ENCODE results near the gene STARD3. TPM values are rescaled to one million over a fixed set of nuclear protein-coding genes. Genes with fewer than 3 reads are reported as not detected.

Gene STARD3
- total RNA-seq, 1 experiment from 2014 or later, result 44.8 TPM

DNA sequence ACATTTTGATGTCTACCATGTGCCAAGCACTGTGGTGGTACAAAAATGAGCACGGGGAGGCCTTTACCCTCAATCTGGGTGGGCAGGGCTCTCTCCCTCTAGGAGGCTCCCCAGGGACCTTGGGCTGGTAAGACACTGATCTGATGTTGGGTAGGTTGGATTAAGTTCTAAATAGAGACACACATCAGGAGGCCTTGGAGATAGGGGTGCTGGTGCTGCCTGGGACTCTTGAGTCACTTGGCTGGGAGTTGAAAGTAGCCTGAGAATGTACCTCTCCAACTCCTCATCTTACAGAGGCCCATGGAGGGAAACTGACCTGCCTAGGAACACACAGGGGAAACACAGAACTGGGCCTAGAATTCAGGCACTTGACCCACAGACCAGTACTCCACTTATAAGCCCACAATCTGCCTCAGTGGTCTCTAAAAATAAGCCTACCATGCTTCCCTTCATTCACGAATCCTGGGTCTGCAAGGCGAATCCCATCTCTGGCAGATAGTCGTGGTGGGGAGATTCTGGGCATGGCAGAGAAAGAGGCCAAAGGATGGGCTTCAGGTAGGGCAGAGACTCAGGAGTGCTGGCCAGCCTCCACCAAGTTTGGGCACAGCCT is 27.4 kb upstream of the STARD3 start:
- H3K4me1 ChIP-seq (ENCODE audit: control insufficient read depth, insufficient read depth, low read length), result no peaks in the 10 kb centered on the region
- H3K9me3 ChIP-seq (ENCODE audit: control insufficient read depth, insufficient read depth, low read depth, low read length), result no peaks in the 10 kb centered on the region
- no peak for TF ChIP-seq POLR2AphosphoS5 (IDR thresholded peaks at IDR 0.05; ENCODE audit: low read depth, low read length)
- TF ChIP-seq, protein P1, sequence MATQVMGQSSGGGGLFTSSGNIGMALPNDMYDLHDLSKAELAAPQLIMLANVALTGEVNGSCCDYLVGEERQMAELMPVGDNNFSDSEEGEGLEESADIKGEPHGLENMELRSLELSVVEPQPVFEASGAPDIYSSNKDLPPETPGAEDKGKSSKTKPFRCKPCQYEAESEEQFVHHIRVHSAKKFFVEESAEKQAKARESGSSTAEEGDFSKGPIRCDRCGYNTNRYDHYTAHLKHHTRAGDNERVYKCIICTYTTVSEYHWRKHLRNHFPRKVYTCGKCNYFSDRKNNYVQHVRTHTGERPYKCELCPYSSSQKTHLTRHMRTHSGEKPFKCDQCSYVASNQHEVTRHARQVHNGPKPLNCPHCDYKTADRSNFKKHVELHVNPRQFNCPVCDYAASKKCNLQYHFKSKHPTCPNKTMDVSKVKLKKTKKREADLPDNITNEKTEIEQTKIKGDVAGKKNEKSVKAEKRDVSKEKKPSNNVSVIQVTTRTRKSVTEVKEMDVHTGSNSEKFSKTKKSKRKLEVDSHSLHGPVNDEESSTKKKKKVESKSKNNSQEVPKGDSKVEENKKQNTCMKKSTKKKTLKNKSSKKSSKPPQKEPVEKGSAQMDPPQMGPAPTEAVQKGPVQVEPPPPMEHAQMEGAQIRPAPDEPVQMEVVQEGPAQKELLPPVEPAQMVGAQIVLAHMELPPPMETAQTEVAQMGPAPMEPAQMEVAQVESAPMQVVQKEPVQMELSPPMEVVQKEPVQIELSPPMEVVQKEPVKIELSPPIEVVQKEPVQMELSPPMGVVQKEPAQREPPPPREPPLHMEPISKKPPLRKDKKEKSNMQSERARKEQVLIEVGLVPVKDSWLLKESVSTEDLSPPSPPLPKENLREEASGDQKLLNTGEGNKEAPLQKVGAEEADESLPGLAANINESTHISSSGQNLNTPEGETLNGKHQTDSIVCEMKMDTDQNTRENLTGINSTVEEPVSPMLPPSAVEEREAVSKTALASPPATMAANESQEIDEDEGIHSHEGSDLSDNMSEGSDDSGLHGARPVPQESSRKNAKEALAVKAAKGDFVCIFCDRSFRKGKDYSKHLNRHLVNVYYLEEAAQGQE (IDR thresholded peaks at IDR 0.05; ENCODE audit: insufficient read depth in 1 of 2, low read depth in 2 of 2, low read length in 1 of 2), result no peak
- TF ChIP-seq TCF7L2 (IDR thresholded peaks at IDR 0.05; ENCODE audit: low read depth, low read length), result no peak
- no peak for TF ChIP-seq SIN3A (IDR thresholded peaks at IDR 0.05; ENCODE audit: borderline replicate concordance, insufficient read depth, low read depth, low read length)
- TF ChIP-seq, protein P2, sequence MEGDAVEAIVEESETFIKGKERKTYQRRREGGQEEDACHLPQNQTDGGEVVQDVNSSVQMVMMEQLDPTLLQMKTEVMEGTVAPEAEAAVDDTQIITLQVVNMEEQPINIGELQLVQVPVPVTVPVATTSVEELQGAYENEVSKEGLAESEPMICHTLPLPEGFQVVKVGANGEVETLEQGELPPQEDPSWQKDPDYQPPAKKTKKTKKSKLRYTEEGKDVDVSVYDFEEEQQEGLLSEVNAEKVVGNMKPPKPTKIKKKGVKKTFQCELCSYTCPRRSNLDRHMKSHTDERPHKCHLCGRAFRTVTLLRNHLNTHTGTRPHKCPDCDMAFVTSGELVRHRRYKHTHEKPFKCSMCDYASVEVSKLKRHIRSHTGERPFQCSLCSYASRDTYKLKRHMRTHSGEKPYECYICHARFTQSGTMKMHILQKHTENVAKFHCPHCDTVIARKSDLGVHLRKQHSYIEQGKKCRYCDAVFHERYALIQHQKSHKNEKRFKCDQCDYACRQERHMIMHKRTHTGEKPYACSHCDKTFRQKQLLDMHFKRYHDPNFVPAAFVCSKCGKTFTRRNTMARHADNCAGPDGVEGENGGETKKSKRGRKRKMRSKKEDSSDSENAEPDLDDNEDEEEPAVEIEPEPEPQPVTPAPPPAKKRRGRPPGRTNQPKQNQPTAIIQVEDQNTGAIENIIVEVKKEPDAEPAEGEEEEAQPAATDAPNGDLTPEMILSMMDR (IDR thresholded peaks at IDR 0.05), result no peak
- no TSS peak for BruUV-seq (replicated peaks)
- intact Hi-C loops (cut with micrococcal nuclease; ENCODE audit: unreplicated experiment) (no loop called here), in situ Hi-C loops (cut with HindIII; ENCODE audit: low pct_unique_long_range_greater_than_20kb, low sequenced_read_pairs) (no loop called here)
- ATAC-seq (no peak), DNase-seq (ENCODE audit: low read depth, low spot score) (no peak)
- peaks cover 1% of the 10 kb centered on the region; the same call in 1 of the 2 replicates for H3K27me3 ChIP-seq (ENCODE audit: control insufficient read depth, insufficient read depth, low read length)
- ChIA-PET POLR2A (no interaction called here), CTCF (interaction anchor here (0.7 kb wide), 1 partner anchor 13 kb away, joined by 4 read pairs; no protein-coding TSS in a partner anchor)
- no peaks in the 10 kb centered on the region for H3K36me3 ChIP-seq (ENCODE audit: control insufficient read depth, insufficient read depth, low read length)
- no peak overlapping the region for H3K27ac ChIP-seq (ENCODE audit: low read length)
- H3K4me3 ChIP-seq (ENCODE audit: low read depth in 2 of 2, low read length in 2 of 2), result no peak overlapping the region

DNA sequence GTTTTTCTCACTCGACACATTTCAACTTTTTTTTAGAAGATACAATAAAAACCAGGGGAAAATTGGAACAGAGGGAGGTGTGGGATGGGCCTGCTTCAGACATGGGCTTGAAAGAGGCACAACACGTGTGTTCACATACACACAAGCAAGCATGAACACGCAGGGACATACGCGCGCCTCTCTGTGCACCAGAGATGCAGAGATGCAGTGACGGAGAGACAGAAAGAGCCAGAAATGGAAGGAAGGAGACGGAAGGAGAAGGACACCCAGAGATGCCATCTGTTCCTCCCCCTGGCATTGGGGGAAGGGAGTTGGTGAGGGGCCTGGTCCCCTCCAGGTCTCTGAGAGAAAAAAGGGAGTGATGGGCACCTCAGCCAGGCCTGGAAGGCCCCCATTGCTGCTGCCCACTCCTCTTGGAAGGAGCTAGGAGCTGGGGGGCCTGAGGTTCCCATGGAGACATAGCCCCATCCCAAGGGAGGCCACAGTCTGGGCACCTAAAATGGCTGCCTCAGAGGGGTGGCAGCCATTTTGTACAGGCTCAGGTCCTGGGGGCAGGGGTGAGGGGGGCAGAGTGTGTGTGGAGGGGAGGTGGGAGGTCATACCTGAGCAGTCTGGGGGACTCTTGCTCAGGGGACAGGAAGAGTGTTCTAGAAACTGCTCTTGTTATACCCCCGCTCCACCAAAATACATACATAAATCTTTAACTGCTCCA is 25.4 kb upstream of the STARD3 start:
- ATAC-seq, result no peak
- DNase-seq (ENCODE audit: low read depth, low spot score), result no peak
- Histone ChIP-seq H3K27ac (ENCODE audit: low read length) (no peak overlapping the region), H3K27me3 (ENCODE audit: control insufficient read depth, insufficient read depth, low read length) (no peaks in the 10 kb centered on the region; the same call in 1 of the 2 replicates), H3K36me3 (ENCODE audit: control insufficient read depth, insufficient read depth, low read length) (no peaks in the 10 kb centered on the region), H3K4me3 (ENCODE audit: low read depth in 2 of 2, low read length in 2 of 2) (no peak overlapping the region), H3K4me1 (ENCODE audit: control insufficient read depth, insufficient read depth, low read length) (no peaks in the 10 kb centered on the region), H3K9me3 (ENCODE audit: control insufficient read depth, insufficient read depth, low read depth, low read length) (no peaks in the 10 kb centered on the region)
- intact Hi-C loops (cut with micrococcal nuclease; ENCODE audit: unreplicated experiment), result no loop called here
- in situ Hi-C loops (cut with HindIII; ENCODE audit: low pct_unique_long_range_greater_than_20kb, low sequenced_read_pairs), result no loop called here
- CTCF ChIA-PET, result no interaction called here
- POLR2A ChIA-PET, result no interaction called here
- no TSS peak for BruUV-seq (replicated peaks)
- no peak for TF ChIP-seq SIN3A (IDR thresholded peaks at IDR 0.05; ENCODE audit: borderline replicate concordance, insufficient read depth, low read depth, low read length)
